ENCODE measurements around the gene B4GALNT1.

GRCh38 chr12:57613427-57614109 lies 19.4 kb downstream of the B4GALNT1 start:
- no peak for TF ChIP-seq HNF4G (IDR thresholded peaks at IDR 0.05)
- TF ChIP-seq CTCF (IDR thresholded peaks at IDR 0.05; ENCODE audit: low read depth, low read length, missing input control) = no peak
- TF ChIP-seq, protein P1, sequence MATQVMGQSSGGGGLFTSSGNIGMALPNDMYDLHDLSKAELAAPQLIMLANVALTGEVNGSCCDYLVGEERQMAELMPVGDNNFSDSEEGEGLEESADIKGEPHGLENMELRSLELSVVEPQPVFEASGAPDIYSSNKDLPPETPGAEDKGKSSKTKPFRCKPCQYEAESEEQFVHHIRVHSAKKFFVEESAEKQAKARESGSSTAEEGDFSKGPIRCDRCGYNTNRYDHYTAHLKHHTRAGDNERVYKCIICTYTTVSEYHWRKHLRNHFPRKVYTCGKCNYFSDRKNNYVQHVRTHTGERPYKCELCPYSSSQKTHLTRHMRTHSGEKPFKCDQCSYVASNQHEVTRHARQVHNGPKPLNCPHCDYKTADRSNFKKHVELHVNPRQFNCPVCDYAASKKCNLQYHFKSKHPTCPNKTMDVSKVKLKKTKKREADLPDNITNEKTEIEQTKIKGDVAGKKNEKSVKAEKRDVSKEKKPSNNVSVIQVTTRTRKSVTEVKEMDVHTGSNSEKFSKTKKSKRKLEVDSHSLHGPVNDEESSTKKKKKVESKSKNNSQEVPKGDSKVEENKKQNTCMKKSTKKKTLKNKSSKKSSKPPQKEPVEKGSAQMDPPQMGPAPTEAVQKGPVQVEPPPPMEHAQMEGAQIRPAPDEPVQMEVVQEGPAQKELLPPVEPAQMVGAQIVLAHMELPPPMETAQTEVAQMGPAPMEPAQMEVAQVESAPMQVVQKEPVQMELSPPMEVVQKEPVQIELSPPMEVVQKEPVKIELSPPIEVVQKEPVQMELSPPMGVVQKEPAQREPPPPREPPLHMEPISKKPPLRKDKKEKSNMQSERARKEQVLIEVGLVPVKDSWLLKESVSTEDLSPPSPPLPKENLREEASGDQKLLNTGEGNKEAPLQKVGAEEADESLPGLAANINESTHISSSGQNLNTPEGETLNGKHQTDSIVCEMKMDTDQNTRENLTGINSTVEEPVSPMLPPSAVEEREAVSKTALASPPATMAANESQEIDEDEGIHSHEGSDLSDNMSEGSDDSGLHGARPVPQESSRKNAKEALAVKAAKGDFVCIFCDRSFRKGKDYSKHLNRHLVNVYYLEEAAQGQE (IDR thresholded peaks at IDR 0.05) = no peak
- TF ChIP-seq HNF4A (conservative IDR thresholded peaks at IDR 0.05) = no peak
- TF ChIP-seq SP1 (IDR thresholded peaks at IDR 0.05) = no peak

Data from liver (tissue), 3 donors.